Nephron (organoid): ENCODE results near the gene CELA2B.
A peak's percentile ranks its signal among the peaks of the same experiment; 100 is the strongest.
"Not testable (repeated sequence)": the region's sequence is repeated elsewhere in the genome, so short reads cannot be mapped to it uniquely, and the experiment has no call there.

Source experiments
- H3K27ac Mint-ChIP-seq, 3 experiments: 2 replicates each; pipeline ENCODE4 v1.8.0; 2020; ENCODE audit warnings: mixed read lengths in 3 of 3, mild to moderate bottlenecking in 2 of 3, moderate library complexity in 1 of 3
- H3K27me3 Mint-ChIP-seq: 2 replicates; pipeline ENCODE4 v1.8.0; 2021; ENCODE audit warnings: low read depth, mild to moderate bottlenecking, moderate library complexity, mixed read lengths
- H3K36me3 Mint-ChIP-seq: 2 replicates; pipeline ENCODE4 v1.8.0; 2020; ENCODE audit warnings: low read depth, mixed read lengths
- H3K4me1 Mint-ChIP-seq: 2 replicates; pipeline ENCODE4 v1.8.0; 2020; ENCODE audit warnings: mixed read lengths
- H3K4me3 Mint-ChIP-seq, 3 experiments: 2 replicates each; pipeline ENCODE4 v1.8.0; 2020; ENCODE audit warnings: mild to moderate bottlenecking in 3 of 3, mixed read lengths in 3 of 3, moderate library complexity in 2 of 3
- H3K9me3 Mint-ChIP-seq: 2 replicates; pipeline ENCODE4 v1.8.0; 2020; ENCODE audit warnings: mixed read lengths
- CTCF ChIP-seq, 3 experiments: fragments of 200-600 bp; sonication (generic); IDR thresholded peaks; one replicate each; pipeline ENCODE4 v1.5.0; 2021; ENCODE audit warnings: antibody characterized with exemption in 3 of 3; ENCODE audit not compliant: unreplicated experiment in 3 of 3

CELA2B gene

GRCh38 chr1:15465674-15466073 lies 10.2 kb upstream of the CELA2B start:
- H3K36me3 Mint-ChIP-seq: no peaks in the 10 kb centered on the region

GRCh38 chr1:15466955-15467625 lies 8.8 kb upstream of the CELA2B start:
- peaks cover 13% of the 10 kb centered on the region for H3K4me1 Mint-ChIP-seq
- not testable (repeated sequence) for H3K27ac Mint-ChIP-seq, H3K4me3 Mint-ChIP-seq, H3K27me3 Mint-ChIP-seq, H3K9me3 Mint-ChIP-seq, H3K36me3 Mint-ChIP-seq

More at GRCh38 chr1:15465674-15466073, 10.2 kb upstream of the CELA2B start:
- Mint-ChIP-seq H3K4me1 (peaks cover 16% of the 10 kb centered on the region), H3K9me3 (peaks cover 4% of the 10 kb centered on the region), H3K4me3 (no peak overlapping the region), H3K27me3 (peaks cover 3% of the 10 kb centered on the region), H3K27ac (no peak overlapping the region)
- no peak for TF ChIP-seq CTCF (IDR thresholded peaks at IDR 0.05; ENCODE audit: unreplicated experiment in 3 of 3)

- no peaks in the 10 kb centered on the region for H3K36me3 Mint-ChIP-seq
- TF ChIP-seq CTCF (IDR thresholded peaks at IDR 0.05; ENCODE audit: unreplicated experiment in 3 of 3): no peak
- no peak overlapping the region for H3K27ac Mint-ChIP-seq
- H3K4me1 Mint-ChIP-seq: peaks cover 14% of the 10 kb centered on the region
- peaks cover 4% of the 10 kb centered on the region for H3K9me3 Mint-ChIP-seq
- peaks cover 3% of the 10 kb centered on the region for H3K27me3 Mint-ChIP-seq
- no peak overlapping the region for H3K4me3 Mint-ChIP-seq
These were observed 7.8 kb upstream of the CELA2B start for GRCh38 chr1:15468145-15468544.

GRCh38 chr1:15469361-15469760 lies 6.5 kb upstream of the CELA2B start:
- H3K4me1 Mint-ChIP-seq: peaks cover 12% of the 10 kb centered on the region
- peaks cover 4% of the 10 kb centered on the region for H3K9me3 Mint-ChIP-seq
- H3K4me3 Mint-ChIP-seq: no peak overlapping the region
- no peak overlapping the region for H3K27ac Mint-ChIP-seq
- no peaks in the 10 kb centered on the region for H3K36me3 Mint-ChIP-seq
- peaks cover 3% of the 10 kb centered on the region for H3K27me3 Mint-ChIP-seq
- no peak for TF ChIP-seq CTCF (IDR thresholded peaks at IDR 0.05; ENCODE audit: unreplicated experiment in 3 of 3)

GRCh38 chr1:15469821-15470448 lies 6.0 kb upstream of the CELA2B start:
- H3K9me3 Mint-ChIP-seq, H3K36me3 Mint-ChIP-seq, H3K4me3 Mint-ChIP-seq, H3K27me3 Mint-ChIP-seq: not testable (repeated sequence)
- Mint-ChIP-seq H3K27ac (peak overlapping the region; percentile 24 to 42 (median 30)), H3K4me1 (peaks cover 15% of the 10 kb centered on the region)

GRCh38 chr1:15471067-15471466 lies 4.8 kb upstream of the CELA2B start:
- H3K27ac Mint-ChIP-seq, H3K4me3 Mint-ChIP-seq, H3K27me3 Mint-ChIP-seq, H3K36me3 Mint-ChIP-seq, H3K9me3 Mint-ChIP-seq: not testable (repeated sequence)
- peaks cover 22% of the 10 kb centered on the region for H3K4me1 Mint-ChIP-seq

- H3K9me3 Mint-ChIP-seq, H3K27me3 Mint-ChIP-seq, H3K27ac Mint-ChIP-seq, H3K36me3 Mint-ChIP-seq, H3K4me3 Mint-ChIP-seq: not testable (repeated sequence)
- peaks cover 26% of the 10 kb centered on the region for H3K4me1 Mint-ChIP-seq
These were observed 4.2 kb upstream of the CELA2B start for GRCh38 chr1:15471723-15472122.

- Mint-ChIP-seq H3K27me3 (peaks cover 3% of the 10 kb centered on the region), H3K36me3 (no peaks in the 10 kb centered on the region)
These were observed 3.3 kb upstream of the CELA2B start for GRCh38 chr1:15472587-15472986.

More at GRCh38 chr1:15472587-15472986, 3.3 kb upstream of the CELA2B start:
- Mint-ChIP-seq H3K4me1 (peaks cover 29% of the 10 kb centered on the region), H3K9me3 (peaks cover 4% of the 10 kb centered on the region), H3K27ac (no peak overlapping the region), H3K4me3 (no peak overlapping the region)
- TF ChIP-seq CTCF (IDR thresholded peaks at IDR 0.05; ENCODE audit: unreplicated experiment in 3 of 3): no peak
